HG02610 (cell line): ENCODE data around the gene ERMAP.
"Not testable (repeated sequence)": the region's sequence is repeated elsewhere in the genome, so short reads cannot be mapped to it uniquely, and the experiment has no call there.

ENCODE experiments used
- ATAC-seq: cut with Tn5 transposase; IDR thresholded peaks from one replicate; pipeline ENCODE4 v1.9.1; 2021; ENCODE audit warnings: mild to moderate bottlenecking, moderate library complexity; ENCODE audit not compliant: unreplicated experiment

ERMAP gene

DNA sequence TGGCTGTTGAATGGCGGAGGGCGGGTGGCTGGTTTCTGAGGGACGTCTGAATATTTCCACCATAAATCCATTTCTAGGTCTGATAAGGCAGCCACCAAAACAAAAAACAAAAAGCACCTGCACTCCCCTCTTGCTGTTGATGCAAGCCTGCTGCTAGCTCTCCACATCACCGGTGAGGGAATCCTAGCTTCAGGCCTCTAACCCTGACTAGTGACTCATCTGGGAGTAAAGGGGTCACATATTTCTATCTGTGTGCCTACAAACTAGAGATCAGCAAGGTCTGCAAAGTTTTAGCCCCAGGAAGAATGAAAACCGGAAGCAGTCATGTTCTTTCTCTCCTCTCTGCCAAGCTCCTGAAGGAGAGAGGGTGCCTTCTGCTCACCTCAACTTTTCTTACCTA lies 10.3 kb upstream of the ERMAP start:
- ATAC-seq, result no peak

DNA sequence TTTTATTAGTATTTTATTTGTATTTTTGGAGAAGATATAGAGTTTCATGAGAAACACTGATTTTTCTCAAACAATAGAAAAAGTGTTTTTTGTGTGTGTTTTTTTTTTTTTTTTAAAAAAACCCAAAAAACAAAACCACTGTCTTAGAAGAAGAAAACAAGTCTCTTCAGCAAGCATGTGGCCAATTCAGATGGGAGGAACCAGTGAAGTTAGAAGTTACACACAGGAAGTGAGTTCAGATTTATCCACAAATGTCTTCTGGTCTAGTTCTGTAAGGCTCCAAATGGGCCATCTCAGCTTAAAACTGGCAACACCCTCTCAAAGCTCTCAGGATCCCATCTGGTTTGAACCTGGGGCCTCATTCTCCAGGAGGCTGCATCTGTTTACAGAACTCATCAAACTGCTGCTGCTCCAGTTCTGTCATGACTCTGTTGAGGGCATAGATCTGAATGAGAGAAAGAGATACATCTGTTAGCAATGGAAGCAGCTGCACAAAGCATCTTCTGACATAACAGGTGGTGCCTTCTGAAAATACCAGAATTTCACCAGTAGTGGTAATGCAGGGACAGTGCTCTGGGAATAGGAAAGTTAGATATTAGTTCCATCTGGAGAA lies 9.8 kb upstream of the ERMAP start:
- ATAC-seq, result no peak

DNA sequence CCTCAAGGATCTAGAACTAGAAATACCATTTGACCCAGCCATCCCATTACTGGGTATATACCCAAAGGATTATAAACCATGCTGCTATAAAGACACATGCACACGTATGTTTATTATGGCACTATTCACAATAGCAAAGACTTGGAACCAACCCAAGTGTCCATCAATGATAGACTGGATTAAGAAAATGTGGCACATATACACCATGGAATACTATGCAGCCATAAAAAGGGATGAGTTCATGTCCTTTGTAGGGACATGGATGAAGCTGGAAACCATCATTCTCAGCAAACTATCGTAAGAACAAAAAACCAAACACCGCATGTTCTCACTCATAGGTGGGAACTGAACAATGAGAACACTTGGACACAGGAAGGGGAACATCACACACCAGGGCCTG lies 2.1 kb upstream of the ERMAP start:
- not testable (repeated sequence) for ATAC-seq

- ATAC-seq, result no peak
Observed at GRCh38 chr1:42815941-42816584, 859 bp upstream of the ERMAP start.

- ATAC-seq, result no peak
Observed at GRCh38 chr1:42817440-42817767, 482 bp downstream of the ERMAP start.

GRCh38 chr1:42817976-42818375 lies 1.1 kb downstream of the ERMAP start:
- no peak for ATAC-seq

DNA sequence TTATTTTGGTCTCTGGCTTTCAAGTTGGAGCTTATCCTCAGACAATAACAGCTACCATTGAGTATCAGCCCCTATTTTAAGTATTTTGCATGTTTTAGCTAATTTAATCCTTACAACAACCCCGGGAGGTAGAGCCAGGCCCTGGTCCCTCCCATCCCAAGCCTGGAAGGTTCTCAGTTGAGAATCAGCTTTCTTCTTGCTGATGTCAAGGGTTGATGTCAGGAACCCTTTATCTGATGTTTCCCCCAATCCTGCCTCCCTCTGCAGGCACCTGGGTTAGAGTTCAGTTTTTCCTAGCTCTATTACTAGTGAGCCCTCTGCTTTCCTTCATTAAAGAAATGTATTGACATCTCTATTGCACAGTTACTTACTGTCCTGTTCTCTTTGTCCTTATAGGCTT lies 3.9 kb downstream of the ERMAP start:
- no peak for ATAC-seq

- ATAC-seq, result no peak
Observed at GRCh38 chr1:42821690-42822089, 4.8 kb downstream of the ERMAP start.

DNA sequence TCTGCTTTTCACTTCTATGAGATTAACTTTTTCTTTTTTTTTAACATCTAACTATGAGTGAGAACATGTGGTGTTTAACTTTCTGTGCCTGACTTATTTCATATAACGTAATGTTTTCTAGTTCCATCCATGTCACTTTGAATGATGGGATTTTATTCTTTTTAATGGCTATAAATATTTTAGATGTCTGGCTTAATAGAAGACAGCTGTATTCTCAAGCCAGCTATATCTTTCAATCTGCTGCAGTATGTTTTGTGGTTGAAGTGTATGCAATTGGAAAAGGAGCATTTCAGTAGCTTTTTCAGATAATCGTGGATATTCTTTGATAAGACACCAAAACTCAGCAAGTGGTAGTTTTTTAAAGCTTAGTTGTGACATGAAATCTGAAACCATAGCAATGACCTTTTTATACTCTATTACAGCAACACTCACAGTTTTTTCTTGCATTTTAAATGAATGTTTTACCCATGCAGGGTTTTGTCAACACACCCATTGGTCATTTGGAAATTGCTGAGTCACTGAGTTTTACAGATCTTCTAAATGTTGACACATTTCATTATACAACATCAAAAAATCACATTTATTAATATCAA lies 6.0 kb downstream of the ERMAP start:
- ATAC-seq, result no peak

GRCh38 chr1:42824481-42825035 lies 7.6 kb downstream of the ERMAP start:
- ATAC-seq, result no peak

- no peak for ATAC-seq
Observed at GRCh38 chr1:42825036-42825851, 8.3 kb downstream of the ERMAP start.

DNA sequence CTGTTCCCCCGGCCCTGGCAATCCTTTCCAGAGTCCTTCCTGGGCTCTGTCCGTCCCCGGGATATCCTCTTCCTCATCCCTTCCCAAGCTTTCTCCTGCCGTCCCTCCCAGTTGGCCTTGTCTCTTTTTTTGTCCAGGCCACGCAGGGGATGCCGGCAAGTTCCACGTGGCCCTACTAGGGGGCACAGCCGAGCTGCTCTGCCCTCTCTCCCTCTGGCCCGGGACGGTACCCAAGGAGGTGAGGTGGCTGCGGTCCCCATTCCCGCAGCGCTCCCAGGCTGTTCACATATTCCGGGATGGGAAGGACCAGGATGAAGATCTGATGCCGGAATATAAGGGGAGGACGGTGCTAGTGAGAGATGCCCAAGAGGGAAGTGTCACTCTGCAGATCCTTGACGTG lies 13.7 kb downstream of the ERMAP start:
- no peak for ATAC-seq

- ATAC-seq, result no peak
Observed at GRCh38 chr1:42831273-42831672, 14.4 kb downstream of the ERMAP start.

- ATAC-seq, result no peak
Observed at GRCh38 chr1:42832641-42833240, 15.8 kb downstream of the ERMAP start.

- no peak for ATAC-seq
Observed at GRCh38 chr1:42833981-42834380, 17.1 kb downstream of the ERMAP start.

DNA sequence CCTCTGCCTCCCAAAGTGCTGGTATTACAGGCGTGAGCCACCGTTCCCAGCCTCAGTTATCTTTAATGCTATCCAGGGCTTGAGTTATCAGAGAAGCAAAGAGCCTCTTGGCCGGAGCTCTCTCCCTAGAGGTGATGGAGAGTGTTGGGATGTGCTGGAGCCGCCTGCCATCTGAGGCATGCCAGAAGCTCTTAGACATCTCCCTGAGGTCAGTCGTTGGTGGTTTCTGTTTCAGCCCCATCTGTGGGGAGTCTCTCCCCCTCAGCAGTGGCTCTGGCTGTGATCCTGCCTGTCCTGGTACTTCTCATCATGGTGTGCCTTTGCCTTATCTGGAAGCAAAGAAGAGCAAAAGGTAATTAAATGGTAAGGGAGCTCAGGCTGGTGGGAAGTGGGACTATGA lies 17.9 kb downstream of the ERMAP start:
- no peak for ATAC-seq

DNA sequence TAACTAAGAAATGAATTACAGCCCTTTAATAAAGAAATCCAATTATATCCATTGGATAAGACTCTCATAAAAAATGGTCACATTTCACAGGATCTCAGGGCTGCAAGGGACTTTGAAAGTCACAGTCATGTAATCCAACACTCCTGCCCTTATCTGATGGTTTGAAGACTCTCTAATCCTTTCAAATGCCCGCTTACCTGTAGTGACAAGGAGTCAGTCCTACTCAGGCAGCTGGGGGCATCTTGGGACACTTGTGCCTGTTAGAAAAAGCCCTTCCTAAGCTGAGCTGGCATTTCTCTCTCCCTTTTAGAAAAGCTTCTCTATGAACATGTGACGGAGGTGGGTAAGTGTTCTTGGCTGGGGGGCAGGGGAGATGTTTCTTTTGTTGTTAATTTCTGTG lies 18.5 kb downstream of the ERMAP start:
- no peak for ATAC-seq

GRCh38 chr1:42837709-42838108 lies 20.8 kb downstream of the ERMAP start:
- ATAC-seq, result no peak

DNA sequence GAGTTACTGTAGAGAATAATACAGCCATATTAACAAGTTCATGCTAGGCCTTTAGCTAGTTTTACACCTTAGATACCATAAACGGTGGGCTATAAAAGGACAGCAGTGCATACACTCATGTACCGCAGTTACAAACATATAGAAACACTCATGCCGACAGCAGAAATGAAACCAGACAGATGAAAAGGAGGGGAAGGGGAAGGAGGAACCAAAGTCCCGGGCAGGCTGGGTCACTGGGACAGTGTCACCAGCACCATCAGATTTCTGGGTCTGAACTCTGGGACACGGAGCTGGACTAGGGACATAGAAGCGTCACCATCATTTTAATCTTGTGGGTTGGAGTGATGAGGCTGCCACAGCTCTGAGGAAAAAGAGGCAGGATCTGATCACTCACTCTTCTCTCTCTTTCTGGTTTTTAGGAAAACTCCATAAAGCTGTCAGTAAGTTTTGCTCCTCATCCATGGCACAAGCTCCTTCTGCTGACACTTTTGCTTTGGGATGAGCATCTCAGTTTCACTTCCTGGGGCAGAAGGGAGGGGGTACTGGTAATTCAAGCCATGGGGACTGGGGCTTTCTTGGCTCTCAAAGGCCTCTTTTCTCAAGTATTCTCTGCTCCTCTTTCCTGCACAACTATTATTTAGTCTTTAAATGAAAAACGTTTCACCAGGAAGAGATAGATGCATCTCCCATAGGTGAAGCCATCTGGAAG lies 21.7 kb downstream of the ERMAP start:
- ATAC-seq, result no peak

DNA sequence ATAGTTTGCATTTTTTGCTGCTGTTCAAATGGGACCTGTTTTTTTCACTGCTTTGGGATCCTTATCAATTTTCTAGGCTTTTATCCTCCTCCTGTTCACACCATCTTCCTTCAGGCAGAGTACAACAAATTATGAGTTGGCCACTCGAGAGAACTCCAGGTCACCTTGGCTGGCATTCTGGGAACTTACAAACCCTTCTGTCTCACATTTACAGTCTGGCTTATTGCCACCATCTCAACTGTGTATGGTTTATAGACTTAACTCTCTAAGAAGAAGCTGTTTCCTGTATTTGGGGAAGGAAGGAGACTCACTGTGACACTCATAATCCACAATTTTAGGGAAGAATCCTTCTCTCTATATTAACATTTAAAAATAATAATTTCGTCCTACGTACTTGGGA lies 24.1 kb downstream of the ERMAP start:
- ATAC-seq, result no peak
